ENCODE results near the gene SLX9.

The SLX9 gene

DNA sequence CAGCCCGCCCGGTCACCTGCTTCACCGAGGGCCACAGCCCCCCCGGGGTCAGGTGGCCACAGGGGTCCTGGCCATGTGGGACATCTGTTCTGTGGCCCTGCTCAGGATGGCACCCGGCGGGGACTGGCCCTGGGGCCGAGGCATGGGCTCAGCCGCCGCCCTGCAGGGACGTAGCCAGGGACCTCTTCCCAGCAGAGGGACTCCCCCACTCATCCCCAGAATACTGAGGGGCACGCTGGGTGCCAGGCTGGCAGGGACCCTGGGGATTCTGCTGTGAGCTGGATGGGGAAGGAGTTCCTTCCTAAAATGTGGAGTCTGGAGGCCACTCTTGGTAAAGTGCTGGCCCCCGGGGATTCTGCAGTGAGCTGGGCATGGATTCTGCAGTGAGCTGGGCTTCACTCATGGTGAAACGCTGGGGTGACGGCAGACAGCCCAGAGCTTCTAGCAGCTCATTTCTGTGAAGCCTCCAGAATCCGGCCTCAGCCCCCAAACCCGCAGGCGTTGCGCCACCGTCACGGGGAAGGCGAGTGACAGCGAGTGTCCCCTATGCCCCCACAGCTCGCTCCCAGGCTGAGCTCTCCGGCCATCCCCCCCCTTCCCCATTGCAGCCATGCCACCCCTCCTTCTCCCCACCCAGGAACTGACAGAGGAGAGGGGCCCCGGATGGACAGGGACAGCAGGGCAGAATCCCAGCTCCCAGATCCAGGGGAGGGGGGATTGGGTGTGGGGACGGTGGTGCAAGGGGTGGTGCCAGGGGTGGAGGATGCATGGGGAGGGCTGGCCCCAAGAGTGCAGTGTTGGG is 20.5 kb upstream of the SLX9 start:
- no peaks in the 10 kb centered on the region for H3K9me3 ChIP-seq (ENCODE audit: control insufficient read depth, insufficient read depth, low read length)
- H3K36me3 ChIP-seq (ENCODE audit: control insufficient read depth, low read length), result no peaks in the 10 kb centered on the region
- peak overlapping the region; percentile 68 for H3K4me2 ChIP-seq (ENCODE audit: low read length)
- H3K27me3 ChIP-seq (ENCODE audit: control insufficient read depth, low read length), result peaks cover 82% of the 10 kb centered on the region
- H4K20me1 ChIP-seq (ENCODE audit: control insufficient read depth, insufficient read depth, low read depth, low read length), result no peaks in the 10 kb centered on the region
- H3K4me3 ChIP-seq (ENCODE audit: low read length), result peak overlapping the region; percentile 67
- H3K27ac ChIP-seq (ENCODE audit: low read depth, low read length), result no peak overlapping the region
- peaks cover 6% of the 10 kb centered on the region; the same call in 1 of the 2 replicates for H3F3A ChIP-seq (ENCODE audit: control insufficient read depth, insufficient read depth)
- TF ChIP-seq EZH2phosphoT487 (IDR thresholded peaks at IDR 0.05; ENCODE audit: borderline replicate concordance, low read length), result no peak
- TF ChIP-seq, protein P1, sequence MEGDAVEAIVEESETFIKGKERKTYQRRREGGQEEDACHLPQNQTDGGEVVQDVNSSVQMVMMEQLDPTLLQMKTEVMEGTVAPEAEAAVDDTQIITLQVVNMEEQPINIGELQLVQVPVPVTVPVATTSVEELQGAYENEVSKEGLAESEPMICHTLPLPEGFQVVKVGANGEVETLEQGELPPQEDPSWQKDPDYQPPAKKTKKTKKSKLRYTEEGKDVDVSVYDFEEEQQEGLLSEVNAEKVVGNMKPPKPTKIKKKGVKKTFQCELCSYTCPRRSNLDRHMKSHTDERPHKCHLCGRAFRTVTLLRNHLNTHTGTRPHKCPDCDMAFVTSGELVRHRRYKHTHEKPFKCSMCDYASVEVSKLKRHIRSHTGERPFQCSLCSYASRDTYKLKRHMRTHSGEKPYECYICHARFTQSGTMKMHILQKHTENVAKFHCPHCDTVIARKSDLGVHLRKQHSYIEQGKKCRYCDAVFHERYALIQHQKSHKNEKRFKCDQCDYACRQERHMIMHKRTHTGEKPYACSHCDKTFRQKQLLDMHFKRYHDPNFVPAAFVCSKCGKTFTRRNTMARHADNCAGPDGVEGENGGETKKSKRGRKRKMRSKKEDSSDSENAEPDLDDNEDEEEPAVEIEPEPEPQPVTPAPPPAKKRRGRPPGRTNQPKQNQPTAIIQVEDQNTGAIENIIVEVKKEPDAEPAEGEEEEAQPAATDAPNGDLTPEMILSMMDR (IDR thresholded peaks at IDR 0.05; ENCODE audit: low read depth, low read length, poor library complexity, severe bottlenecking), result no peak
- H3K4me1 ChIP-seq (ENCODE audit: control insufficient read depth, low read length), result peaks cover 30% of the 10 kb centered on the region
- H3K79me2 ChIP-seq (ENCODE audit: control insufficient read depth, low read length), result no peaks in the 10 kb centered on the region
- H3K9me2 ChIP-seq (replicated peaks; ENCODE audit: control insufficient read depth, low read length), result no peaks in the 10 kb centered on the region

DNA sequence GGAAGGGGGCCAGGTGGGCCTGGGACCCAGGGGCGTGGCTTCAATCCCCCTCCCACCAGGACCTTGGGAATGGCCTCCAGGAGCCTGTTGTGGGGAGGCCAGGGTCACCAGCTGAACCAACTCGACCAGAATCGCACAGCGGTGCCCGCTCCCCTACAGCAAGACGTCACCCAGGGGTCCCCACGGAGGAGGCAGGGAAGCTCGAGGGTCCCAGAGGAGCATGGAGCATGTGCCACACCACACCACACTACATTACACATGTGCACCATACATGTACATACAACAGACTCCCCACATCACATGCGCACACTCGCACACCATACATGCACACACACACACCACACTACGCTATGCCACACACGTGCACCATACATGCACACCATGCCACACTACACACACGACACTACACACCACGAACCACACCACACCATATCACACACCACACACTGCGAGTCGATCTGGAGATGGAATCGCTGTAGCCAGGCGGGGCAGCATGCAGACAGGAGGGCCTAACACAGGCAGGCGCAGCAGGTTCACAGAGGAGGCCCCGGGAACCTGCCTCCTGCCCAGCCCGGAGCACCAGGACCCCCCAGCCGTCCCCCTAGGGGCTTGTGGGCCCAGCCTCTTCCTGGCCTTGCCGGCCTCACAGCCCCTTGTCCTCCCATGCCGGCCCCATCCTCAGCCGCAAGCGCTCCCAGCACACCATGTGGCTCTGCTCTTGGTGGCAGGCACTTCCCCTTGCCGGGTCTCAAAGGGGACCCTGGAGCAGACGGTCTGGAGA is 19.7 kb upstream of the SLX9 start:
- peaks cover 83% of the 10 kb centered on the region for H3K27me3 ChIP-seq (ENCODE audit: control insufficient read depth, low read length)

DNA sequence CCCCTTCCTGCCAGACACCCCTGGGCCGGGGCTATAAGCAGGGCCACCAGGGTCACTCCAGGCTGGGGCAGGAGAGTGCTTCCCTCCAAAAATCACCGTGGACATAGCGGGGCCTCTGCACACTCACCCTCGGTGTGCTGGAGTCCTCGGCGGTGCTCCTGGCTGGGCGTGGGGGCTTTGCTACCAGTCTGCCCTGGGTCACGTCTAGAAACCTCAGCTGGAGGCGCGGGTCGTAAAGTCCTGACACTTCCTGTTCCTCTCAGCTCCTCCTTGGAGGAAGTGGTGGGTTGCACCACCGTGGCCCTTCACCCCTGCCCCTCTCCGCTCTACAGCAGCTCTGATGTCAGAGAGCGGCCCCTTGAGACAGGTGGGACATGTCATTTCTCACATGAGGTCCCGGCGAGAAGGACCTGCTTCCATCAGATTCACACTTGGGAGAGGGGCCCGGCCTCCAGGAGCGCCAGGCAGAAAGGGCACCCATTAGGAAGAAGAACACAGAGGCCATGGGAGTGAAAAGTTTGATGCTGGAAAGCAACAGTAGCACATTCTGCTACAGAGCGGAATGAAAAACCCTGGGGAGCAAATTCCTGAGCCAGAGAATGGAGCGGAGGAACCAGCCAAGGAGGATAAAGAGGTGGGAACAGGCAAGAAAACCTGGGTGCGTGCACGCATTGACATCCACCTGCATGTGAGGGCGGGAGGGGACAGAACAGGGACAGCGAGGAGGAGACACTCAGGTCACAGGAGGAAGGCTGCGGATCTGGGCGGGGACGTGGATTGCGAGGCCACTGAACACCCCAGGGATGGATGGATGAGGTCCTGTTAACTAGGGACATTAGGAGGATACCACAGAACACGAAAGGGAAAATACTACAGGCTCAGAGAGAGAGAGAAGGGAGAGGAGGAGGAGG is 18.9 kb upstream of the SLX9 start, which contains the start of gene ITGB2:
TSS of gene ITGB2 (minus strand) at position 206 of the 911 bp plus-strand sequence. CDS start 10,117 bp downstream, outside the sequence.
- Histone ChIP-seq H3K79me2 (ENCODE audit: control insufficient read depth, low read length) (no peaks in the 10 kb centered on the region), H3K4me3 (ENCODE audit: low read length) (peak within 1 kb of the TSS; percentile 67), H3K9me3 (ENCODE audit: control insufficient read depth, insufficient read depth, low read length) (no peaks in the 10 kb centered on the region), H3F3A (ENCODE audit: control insufficient read depth, insufficient read depth) (peaks cover 11% of the 10 kb centered on the region), H3K36me3 (ENCODE audit: control insufficient read depth, low read length) (no peaks in the 10 kb centered on the region), H3K4me2 (ENCODE audit: low read length) (peak within 1 kb of the TSS; percentile 68), H3K4me1 (ENCODE audit: control insufficient read depth, low read length) (peaks cover 43% of the 10 kb centered on the region), H3K27ac (ENCODE audit: low read depth, low read length) (no peak within 1 kb of the TSS), H3K27me3 (ENCODE audit: control insufficient read depth, low read length) (peaks cover 83% of the 10 kb centered on the region), H4K20me1 (ENCODE audit: control insufficient read depth, insufficient read depth, low read depth, low read length) (no peaks in the 10 kb centered on the region), H3K9me2 (replicated peaks; ENCODE audit: control insufficient read depth, low read length) (no peaks in the 10 kb centered on the region)
- TF ChIP-seq, protein P1 (IDR thresholded peaks at IDR 0.05; ENCODE audit: low read depth, low read length, poor library complexity, severe bottlenecking), result no peak
- peak; percentile 91; the same call in 1 of the 2 replicates for TF ChIP-seq EZH2phosphoT487 (IDR thresholded peaks at IDR 0.05; ENCODE audit: borderline replicate concordance, low read length)

More for the DNA sequence above, 19.7 kb upstream of the SLX9 start:
- Histone ChIP-seq H3K4me2 (ENCODE audit: low read length) (peak overlapping the region; percentile 68), H3K27ac (ENCODE audit: low read depth, low read length) (no peak overlapping the region), H3K36me3 (ENCODE audit: control insufficient read depth, low read length) (no peaks in the 10 kb centered on the region), H3F3A (ENCODE audit: control insufficient read depth, insufficient read depth) (peaks cover 10% of the 10 kb centered on the region), H3K9me3 (ENCODE audit: control insufficient read depth, insufficient read depth, low read length) (no peaks in the 10 kb centered on the region), H3K9me2 (replicated peaks; ENCODE audit: control insufficient read depth, low read length) (no peaks in the 10 kb centered on the region), H3K4me1 (ENCODE audit: control insufficient read depth, low read length) (peaks cover 36% of the 10 kb centered on the region), H3K4me3 (ENCODE audit: low read length) (peak overlapping the region; percentile 67), H4K20me1 (ENCODE audit: control insufficient read depth, insufficient read depth, low read depth, low read length) (no peaks in the 10 kb centered on the region), H3K79me2 (ENCODE audit: control insufficient read depth, low read length) (no peaks in the 10 kb centered on the region)
- TF ChIP-seq, protein P1 (IDR thresholded peaks at IDR 0.05; ENCODE audit: low read depth, low read length, poor library complexity, severe bottlenecking), result no peak
- no peak for TF ChIP-seq EZH2phosphoT487 (IDR thresholded peaks at IDR 0.05; ENCODE audit: borderline replicate concordance, low read length)
